PC-9 (cell line): ENCODE measurements around the gene GARNL3.

Experiments
- CTCF ChIP-seq: fragments of 200-600 bp; sonication (generic); conservative IDR thresholded peaks from 2 replicates; pipeline ENCODE4 v1.6.1; 2017; ENCODE audit warnings: mixed run types, antibody characterized with exemption, mild to moderate bottlenecking, moderate library complexity
- EZH2 ChIP-seq: fragments of 200-600 bp; sonication (generic); IDR thresholded peaks from 2 replicates; pipeline ENCODE4 v1.8.0; 2017; ENCODE audit warnings: antibody characterized with exemption, low read depth

- TF ChIP-seq CTCF (no peak), EZH2 (no peak)
These were observed 30.6 kb upstream of the GARNL3 start for GRCh38 chr9:127233989-127234388.
